Hematopoietic multipotent progenitor cell treated with erythropoietin and hydrocortisone succinate and interleukin-3 and kit ligand, for 8 days (in vitro differentiated cells): Measurements from ENCODE around the gene CATSPER2.
"Not testable (repeated sequence)": the region's sequence is repeated elsewhere in the genome, so short reads cannot be mapped to it uniquely, and the experiment has no call there.

Experiments
- DNase-seq: peaks from one replicate; pipeline ENCODE4 v3.0.0-alpha.2; 2015

CATSPER2 gene

DNA sequence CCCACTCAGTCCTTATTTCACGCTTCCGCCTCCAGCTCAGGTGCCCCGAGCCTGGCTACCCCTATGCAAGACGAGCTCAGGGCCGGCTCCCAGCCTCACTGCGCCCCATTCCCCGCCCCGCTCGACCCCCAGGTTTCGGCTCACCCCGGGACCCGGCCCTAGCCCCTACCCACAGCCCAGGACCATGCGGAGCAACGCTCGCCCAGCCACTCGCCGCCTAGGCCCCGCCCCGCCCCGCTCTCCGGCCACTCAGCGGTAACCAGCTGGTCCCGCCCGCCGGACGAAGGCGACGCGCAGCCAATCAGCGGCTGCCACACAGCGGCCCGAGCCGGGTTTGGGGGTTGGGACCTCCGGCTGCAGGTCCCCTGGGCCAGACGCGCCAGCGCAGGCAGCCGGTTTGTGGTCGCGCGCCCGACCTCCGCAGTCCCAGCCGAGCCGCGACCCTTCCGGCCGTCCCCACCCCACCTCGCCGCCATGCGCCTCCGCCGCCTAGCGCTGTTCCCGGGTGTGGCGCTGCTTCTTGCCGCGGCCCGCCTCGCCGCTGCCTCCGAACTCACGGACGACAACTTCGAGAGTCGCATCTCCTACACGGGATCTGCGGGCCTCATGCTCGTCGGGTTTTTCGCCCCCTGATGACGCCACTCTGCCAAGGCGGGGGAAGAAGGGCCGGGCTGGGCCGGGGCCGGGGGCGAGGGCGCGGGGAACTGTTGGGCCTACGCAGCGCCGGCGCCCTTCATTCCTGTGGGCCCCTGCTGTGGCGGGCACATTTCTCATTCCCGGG lies at the start of gene CATSPER2:
Gene CATSPER2, minus strand, starts transcription at position 196 of the 781 bp plus-strand sequence. CDS start 783 bp downstream, outside the sequence.
- DNase-seq, result no peak

DNA sequence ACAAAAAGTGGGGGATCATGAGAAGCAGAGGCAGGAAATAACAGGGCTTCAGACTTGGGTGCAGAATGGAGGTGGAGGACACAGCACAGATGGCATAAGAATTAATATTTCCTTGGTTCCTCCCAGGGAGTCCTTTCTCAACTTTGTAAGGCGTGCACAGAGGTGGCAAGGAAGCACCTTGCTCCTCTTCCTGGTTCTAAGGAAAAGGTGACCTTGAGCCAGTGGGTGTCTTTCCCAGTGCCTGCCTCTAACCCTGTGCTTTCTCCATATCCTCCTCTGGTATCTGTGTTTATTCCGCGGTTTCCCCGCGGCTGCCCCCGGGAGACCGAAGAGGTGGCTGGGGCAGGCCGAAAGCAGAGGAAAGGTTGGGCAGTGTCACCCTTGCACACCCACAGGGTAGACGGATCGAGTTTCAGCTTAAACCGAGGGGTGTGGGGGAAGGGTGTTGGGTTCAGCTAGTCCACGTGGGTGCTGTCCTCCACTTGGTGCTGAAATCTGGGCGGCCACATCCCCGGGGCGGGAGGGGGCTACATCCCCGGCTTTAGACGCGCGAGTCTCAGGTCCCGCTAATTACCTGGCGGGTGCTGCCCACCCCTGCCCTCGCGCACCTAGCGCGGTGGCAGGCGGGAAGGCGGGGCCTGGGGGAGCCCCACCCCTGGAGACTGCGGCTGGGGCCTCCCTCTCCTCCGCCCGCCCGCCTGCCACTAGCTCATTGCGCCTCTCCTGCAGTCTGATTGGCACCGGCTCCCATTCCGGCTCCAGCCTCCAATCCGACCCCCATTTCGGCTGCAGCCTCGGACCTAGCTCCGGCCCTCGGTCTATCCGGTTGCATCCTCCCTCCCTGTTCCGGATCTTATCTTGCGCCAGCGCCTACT lies 44.7 kb upstream of the CATSPER2 start, which contains the start of gene CKMT1A:
Gene CKMT1A, plus strand, starts transcription at position 712 of the 875 bp plus-strand sequence. CDS start 192 bp downstream, outside the sequence.
- DNase-seq, result not testable (repeated sequence)

DNA sequence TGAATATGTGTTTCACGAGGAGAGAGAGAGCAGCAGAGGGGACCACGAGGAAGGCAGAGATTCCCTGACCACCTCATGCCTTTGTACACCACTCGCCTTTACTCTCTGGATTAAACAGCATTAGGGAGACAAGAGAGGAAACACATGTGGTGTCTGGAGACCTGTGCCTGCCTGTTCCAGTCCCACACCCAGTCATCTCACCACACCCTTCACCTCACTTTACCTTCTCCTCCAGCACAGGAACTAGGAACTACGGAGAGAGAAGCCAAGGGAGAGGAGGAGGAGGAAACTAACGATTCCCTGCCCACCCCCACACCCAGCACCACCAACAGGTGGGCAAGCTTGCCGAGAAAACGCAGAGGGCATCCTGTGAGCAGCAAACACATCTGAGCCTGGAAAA lies 44.0 kb upstream of the CATSPER2 start:
- DNase-seq, result not testable (repeated sequence)

DNA sequence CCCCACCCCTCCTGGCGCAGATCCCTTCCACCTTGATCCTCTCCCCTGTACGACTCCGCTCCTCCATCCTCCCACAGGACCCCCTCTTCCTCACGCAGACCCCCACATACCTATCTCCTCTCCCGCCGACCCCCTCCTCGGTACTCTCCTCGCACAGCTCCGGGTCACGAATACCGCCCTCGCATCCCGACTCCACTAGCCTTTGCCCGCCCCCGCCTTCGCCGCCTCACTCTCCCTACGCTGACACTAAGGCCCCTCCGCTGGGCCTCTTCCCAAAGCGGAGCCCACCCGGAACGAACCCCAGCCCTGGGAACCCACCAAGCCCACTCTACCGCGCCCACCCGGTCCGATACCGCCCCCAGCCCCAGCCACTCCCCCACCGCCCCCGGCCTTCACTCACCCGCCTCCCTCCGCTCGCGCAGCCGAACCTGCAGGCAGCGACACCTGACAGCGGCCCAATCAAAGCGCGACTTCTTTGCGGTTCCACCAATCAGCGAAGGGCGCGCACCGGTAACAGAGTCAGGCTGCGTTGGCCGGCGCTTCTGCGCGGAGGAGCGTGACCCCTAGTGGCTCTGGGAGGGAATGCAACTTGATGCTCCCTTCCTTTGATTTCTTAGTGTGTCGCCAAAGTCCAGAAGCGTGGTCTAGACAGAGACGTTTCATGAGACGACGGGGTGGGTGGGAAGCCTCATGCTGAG lies 41.1 kb upstream of the CATSPER2 start:
- DNase-seq, result not testable (repeated sequence)

DNA sequence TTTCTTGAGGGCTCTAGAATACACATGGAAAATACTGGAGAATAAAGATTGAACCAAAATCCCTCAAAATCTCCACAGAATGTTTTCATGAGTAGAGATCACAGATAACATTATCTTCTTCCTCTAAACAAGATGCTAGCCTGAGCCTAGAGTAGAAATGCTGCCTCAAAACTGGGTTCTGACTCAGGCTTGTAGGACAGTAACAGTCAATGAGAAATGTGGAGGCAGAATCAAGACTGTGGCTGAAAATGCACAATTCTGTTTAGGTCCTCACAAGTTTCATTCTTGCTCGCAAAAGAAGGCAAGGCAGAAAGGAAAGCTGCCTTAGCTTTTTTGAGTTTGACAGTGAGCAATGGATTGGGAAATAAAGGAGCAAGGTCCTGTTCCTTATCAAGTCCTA lies 25.5 kb upstream of the CATSPER2 start:
- DNase-seq, result not testable (repeated sequence)

DNA sequence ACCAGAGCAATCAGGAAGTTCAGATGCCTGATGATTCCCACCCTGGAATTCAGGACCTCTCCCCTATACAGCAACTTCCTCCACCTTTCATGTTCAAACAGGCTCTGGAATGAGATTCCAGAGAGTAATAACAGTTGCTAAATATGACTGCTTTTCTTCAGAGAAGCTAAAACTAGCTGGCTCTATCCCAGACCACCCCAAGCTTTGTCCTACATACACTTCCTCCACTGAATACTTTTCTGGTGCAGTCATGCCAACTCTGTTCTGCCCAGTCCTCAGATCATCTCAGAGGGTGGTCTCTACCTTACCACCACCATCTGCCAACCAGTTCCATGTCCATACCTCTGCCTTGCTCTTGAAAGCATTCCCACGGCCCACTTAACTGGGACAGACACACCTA lies 17.5 kb upstream of the CATSPER2 start:
- DNase-seq, result not testable (repeated sequence)

DNA sequence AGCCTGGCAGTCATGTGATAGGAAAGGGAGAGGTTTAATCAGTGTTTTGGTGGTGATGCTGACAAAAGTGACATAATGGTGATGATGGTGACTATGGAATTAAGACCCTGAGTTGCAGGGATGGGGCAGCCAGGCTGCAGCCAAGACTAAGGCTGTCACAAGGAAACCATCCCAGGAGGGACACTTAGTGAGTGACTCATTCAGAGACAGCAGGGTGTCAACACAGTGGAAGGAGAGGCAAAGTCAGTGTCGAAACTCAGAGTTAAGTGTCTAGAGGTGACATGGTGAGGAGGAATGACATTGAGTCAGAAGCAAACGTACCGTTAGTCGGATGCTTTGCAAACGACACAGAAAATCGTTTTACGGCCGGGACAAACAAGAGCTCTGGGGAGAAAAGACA lies 14.7 kb upstream of the CATSPER2 start:
- not testable (repeated sequence) for DNase-seq

DNA sequence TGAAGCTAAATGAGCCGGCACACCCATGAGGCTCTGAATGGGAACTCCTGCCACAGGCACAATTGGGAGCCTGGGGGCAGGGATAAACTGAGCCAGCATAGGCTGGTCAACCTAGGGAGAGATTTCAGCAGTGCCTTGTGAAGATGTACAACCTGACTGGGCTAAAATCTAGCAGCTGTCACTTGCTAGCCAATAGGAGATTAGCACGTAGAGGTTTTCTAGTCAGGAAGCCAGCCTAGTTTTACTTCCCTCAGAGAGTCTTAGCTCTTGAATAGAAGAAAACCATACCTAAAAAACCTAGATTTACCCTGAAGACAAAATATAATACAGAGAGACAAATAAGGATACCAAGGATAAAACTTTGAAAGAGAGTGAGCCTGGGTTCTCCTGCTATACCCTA lies 13.6 kb upstream of the CATSPER2 start:
- not testable (repeated sequence) for DNase-seq

DNA sequence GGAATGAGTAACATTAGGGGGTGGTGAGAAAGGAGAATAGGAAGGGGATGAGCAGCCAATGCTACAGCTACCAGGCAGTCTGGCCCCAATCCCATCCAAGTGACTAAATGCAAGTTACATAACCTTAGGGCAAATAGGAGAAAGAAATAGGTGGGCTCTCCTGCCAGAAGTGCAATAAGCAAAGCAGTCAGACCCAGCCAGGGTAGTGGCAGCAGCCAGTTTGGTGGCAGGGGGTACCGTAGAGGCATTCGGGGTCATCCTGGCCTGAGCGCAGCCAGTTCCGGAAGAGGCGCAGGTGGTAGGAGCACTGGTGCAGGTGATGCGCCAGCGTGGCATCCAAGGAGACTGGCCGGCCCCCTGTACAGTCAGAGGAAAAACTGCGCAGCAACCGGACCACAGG lies 11.1 kb upstream of the CATSPER2 start:
- not testable (repeated sequence) for DNase-seq

DNA sequence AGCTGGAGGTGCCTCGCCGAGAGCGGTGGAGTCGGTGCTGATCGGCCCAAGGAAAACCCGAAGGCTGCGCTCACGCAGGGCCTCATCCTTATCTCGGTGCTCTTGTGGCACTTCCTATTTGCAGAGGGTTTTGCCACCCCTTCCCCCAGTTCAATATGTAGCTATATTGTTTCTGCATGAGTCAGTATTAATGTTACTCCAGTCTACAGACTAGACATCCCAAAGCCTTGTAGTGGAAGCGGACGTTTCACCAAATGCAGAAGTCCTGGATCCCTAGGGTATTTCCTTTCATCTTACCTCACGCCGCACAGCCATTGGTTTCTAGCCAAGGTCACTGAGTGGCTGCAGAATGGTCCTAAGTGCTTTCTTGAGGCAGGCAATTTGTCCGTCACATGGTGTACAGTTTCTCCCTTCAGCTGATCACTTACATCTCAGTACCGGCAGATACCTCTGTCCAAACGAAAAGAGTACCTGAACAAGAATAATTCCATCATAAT lies 834 bp upstream of the CATSPER2 start:
- DNase-seq, result not testable (repeated sequence)

DNA sequence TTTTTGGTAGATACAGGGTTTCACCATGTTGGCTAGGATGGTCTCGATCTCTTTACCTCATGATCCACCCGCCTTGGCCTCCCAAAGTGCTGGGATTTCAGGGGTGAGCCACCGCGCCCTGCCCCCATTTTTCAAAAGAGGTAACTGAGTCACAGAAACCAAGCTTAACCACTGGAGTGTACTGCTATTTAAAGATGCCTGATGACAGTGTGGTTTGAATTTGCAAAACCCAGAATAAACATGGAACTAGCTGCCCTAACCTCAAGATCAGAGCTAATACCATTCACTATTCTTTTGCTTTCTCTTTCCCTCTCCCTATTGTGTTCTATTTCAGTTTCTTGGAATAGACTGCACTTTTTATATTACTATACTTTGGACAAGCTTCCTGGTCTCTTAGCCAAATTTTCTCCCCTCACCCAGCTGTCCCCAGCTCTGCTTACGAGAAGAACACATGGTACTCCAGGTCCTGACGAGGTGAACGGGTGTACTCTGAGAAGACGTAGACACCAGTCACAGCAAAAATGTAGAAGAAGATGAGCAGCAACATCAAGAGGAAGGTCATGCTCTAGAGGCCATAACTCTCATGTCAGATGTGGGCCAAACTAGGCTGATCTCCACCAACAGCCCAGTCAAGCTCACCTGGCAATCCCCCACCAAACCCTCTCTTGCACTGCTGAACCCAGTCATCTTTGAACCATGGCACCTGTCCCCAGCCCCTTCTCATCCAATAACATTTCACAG lies 10.0 kb downstream of the CATSPER2 start:
- DNase-seq, result not testable (repeated sequence)

DNA sequence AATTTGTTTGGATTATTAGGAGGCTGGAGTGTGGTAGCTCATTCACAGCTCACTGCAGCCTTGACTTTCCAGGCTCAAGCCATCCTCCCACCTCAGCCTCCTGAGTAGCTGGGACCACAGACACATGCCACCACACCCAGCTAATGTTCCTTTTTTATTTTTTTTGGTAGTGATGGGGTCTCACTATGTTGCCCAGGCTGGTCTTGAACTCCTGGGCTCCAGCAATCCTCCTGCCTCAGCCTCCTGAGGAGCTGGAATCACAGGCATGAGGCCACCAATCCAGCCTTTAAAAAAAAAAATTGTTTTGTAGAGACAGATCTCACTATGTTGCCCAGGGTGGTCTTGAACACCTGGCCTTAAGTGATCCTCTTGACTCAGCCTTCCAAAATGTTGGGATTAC lies 21.7 kb downstream of the CATSPER2 start:
- DNase-seq, result not testable (repeated sequence)

DNA sequence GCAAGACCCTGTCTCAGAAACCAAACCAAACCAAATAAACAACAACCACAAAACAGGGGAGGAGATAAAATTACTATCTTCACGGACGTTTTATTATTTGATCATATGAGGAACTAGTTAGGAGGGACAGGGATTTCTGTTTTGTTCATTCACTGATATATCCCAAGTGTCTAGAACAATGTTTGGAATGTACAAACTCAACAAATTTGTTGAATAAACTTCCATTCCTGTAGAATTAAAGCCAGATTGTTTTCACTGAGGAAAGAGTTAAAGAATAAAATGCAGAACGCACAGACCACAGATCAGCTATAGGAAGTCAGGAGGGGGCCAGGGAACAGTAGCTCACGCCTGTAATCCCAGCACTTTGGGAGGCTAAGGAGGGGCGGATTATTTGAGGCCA lies 23.5 kb downstream of the CATSPER2 start:
- no peak for DNase-seq

DNA sequence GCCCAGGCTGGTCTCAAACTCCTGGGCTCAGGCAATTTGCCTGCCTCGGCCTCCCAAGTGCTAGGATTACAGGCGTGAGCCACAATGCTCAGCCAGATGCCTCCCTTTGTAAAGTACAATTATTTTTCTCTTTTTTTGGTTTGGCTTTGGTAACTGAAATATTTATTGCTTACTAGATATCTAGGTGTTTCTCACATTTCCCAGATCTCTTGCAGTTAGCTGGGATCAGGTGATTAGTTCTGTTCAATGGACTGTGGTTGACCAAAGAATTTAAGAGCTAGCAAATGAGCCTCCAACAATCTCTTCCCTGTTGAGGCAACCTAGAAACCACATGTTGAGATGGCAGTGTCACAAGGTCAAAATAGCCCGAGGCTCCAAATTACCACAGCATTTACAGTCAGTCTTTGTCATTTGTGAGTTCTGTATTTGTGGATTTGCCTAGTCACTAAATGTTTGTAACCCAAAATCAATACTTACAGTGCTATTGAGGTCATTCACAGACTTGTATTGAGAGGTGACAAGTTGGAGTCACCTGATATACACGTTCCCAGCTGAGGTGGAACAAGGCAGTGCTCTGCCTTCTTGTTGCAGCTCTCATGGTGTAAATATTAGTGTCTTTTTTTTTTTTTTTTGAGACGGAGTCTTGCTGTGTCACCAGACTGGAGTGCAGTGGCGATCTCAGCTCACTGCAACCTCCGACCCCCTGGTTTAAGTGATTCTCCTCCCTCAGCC lies 26.4 kb downstream of the CATSPER2 start:
- DNase-seq, result not testable (repeated sequence)

DNA sequence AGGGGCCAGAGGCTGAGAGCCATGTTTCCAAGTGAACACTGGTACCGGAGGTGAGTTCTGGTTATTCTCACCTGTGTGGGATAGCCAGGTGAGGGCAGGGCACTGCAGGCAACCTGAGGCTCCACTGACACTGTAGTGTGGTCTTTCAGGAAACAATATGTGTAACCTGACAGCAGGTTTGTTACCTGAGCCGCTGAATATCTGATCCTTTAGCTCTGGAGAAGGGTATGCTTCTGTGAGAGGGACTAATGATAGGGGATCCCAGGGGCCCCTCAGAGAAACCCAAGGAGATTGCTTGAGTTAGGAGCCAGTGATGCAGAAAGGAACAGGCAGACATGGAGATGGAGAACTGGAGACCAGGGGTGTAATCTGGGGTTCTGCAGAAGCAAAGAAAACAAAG lies 29.9 kb downstream of the CATSPER2 start, which contains the start of gene STRC:
Gene STRC, minus strand, starts transcription at position 101 of the 400 bp plus-strand sequence. Its CDS starts 78 bp downstream, at position 23.
- DNase-seq, result not testable (repeated sequence)

DNA sequence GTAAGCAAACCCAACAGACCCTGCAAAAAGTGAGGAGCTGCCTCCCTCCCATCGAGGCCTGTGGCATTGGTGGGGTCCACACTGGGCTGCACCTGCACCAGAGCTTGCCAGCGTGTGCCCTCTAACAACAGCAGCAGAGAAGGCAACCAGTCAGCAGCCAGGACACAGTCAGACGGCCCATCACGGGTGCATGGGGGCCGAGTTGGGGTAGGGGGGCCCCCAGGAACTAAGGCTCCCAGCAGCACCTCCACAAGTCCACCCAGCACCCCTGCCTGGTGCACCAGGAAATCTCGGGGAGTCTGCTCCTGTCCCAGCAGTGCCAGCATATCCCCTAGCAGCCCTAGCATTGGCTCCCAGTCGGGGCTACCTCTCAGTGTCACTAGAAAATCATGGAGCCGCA lies 30.9 kb downstream of the CATSPER2 start:
- not testable (repeated sequence) for DNase-seq

DNA sequence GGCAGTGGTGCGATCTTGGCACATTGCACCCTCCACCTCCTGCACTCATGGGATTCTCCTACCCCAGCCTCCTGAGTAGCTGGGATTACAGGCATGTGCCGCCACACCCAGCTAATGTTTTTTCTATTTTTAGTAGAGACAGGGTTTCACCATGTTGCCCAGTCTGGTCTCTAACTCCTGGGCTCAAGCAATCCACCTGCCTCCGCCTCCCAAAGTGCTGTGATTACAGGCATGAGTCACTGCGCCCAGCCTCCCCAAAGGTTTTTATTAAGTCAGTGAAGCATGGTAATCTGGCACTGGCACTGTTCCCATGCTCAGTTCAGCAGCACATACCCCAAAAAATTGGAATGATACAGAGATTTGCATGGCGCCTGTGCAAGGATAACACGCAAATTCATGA lies 46.4 kb downstream of the CATSPER2 start:
- DNase-seq, result not testable (repeated sequence)

DNA sequence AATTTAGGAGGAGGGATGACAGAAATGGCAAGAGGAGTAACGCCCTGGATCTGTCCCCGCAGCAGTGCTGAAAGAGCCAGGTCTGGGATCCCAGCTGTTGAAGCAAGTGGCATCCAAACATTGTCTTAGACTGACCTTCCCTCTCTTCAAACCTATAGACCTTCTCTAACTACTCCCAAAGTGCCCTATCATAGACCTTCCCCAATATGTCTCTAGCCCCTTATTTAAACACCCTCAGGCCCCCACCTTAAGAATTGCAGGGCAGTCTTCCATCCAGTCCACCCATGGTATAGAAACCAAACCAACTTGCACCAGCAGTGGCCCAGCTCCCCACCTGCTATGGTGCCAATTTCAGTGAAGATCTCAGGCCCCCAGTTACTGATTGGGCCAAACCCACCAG lies 48.4 kb downstream of the CATSPER2 start:
- DNase-seq, result not testable (repeated sequence)

DNA sequence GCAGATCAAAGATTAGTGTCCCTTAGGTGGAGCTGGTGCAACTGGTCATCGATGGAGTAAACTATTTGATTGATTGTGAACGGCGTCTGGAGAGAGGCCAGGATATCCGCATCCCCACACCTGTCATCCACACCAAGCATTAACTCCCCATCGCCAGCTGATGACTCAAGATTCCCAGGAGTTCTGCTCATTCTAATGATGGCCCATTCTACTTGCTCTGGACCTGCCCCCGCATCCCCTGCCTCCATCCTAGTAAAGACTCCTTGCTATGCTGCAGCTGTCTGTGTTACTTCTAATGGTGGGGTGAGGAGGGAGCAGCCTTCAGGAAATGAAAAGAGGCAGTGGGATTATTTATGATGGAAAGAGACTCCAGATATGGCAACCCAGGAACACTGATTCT lies 49.5 kb downstream of the CATSPER2 start:
- DNase-seq, result not testable (repeated sequence)

DNA sequence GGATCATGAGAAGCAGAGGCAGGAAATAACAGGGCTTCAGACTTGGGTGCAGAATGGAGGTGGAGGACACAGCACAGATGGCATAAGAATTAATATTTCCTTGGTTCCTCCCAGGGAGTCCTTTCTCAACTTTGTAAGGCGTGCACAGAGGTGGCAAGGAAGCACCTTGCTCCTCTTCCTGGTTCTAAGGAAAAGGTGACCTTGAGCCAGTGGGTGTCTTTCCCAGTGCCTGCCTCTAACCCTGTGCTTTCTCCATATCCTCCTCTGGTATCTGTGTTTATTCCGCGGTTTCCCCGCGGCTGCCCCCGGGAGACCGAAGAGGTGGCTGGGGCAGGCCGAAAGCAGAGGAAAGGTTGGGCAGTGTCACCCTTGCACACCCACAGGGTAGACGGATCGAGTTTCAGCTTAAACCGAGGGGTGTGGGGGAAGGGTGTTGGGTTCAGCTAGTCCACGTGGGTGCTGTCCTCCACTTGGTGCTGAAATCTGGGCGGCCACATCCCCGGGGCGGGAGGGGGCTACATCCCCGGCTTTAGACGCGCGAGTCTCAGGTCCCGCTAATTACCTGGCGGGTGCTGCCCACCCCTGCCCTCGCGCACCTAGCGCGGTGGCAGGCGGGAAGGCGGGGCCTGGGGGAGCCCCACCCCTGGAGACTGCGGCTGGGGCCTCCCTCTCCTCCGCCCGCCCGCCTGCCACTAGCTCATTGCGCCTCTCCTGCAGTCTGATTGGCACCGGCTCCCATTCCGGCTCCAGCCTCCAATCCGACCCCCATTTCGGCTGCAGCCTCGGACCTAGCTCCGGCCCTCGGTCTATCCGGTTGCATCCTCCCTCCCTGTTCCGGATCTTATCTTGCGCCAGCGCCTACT lies 55.1 kb downstream of the CATSPER2 start, which contains the start of gene CKMT1B:
Gene CKMT1B, plus strand, starts transcription at position 700 of the 863 bp plus-strand sequence. CDS start 192 bp downstream, outside the sequence.
- DNase-seq, result not testable (repeated sequence)
